GM20000 (cell line): Measurements from ENCODE around the gene SPRYD3.

Experiments
- DNase-seq: peaks from one replicate; pipeline ENCODE4 v3.0.0; 2012; ENCODE audit warnings: low spot score
- CTCF ChIP-seq: IDR thresholded peaks from 2 replicates; pipeline ENCODE4 v1.5.1; 2012; ENCODE audit warnings: mild to moderate bottlenecking, control low read depth; ENCODE audit errors: extremely low read depth, missing control alignments

The SPRYD3 gene

GRCh38 chr12:53062977-53063707, 16.0 kb downstream of the SPRYD3 start:
- DNase-seq: no peak
- TF ChIP-seq CTCF: no peak

GRCh38 chr12:53062011-53062961, 16.9 kb downstream of the SPRYD3 start:
- DNase-seq: no peak
- no peak for TF ChIP-seq CTCF

GRCh38 chr12:53061404-53062010, 17.7 kb downstream of the SPRYD3 start:
- DNase-seq: no peak

GRCh38 chr12:53060721-53061276, 18.4 kb downstream of the SPRYD3 start:
- DNase-seq: no peak
- no peak for TF ChIP-seq CTCF

More at GRCh38 chr12:53061404-53062010, 17.7 kb downstream of the SPRYD3 start:
- TF ChIP-seq CTCF: no peak

GRCh38 chr12:53060064-53060720, 19.0 kb downstream of the SPRYD3 start:
- no peak for TF ChIP-seq CTCF

GRCh38 chr12:53059434-53060063, 19.6 kb downstream of the SPRYD3 start:
- no peak for DNase-seq

More at GRCh38 chr12:53060064-53060720, 19.0 kb downstream of the SPRYD3 start:
- DNase-seq: no peak

More at GRCh38 chr12:53059434-53060063, 19.6 kb downstream of the SPRYD3 start:
- TF ChIP-seq CTCF: no peak
